HG03097 (cell line): ENCODE data around the gene MTX2.
A peak's percentile ranks its signal among the peaks of the same experiment; 100 is the strongest.
"Not testable (repeated sequence)": the region's sequence is repeated elsewhere in the genome, so short reads cannot be mapped to it uniquely, and the experiment has no call there.

Experiments
- ATAC-seq: cut with Tn5 transposase; IDR thresholded peaks from one replicate; pipeline ENCODE4 v1.9.1; 2021; ENCODE audit not compliant: unreplicated experiment, low FRiP score

The MTX2 gene

DNA sequence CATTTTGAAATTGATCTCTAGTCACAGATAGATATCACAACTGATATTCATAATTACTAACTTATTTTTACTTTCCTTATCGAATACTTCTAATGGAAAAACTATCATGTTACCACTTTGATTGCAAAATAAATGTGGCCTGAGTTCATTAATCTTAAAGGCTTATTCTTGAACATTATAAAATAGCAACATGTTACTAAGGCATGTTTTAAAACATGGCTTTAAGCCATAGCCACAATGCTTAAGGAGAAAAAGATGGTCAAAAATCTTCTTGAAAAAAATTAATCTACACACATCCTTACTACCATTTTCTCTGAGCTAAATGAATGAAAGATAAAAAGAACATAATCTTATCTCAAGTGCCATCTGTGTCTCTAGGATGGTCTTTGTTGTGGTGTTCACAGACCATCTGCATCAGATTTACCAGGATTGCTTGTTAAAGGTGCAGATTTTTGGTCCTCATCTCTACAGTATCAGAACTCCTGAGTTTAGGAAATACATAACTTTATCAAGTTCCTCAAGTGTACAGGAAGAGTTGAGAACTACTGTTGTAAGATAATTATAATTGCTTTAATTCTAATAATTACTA is 15.3 kb downstream of the MTX2 start:
- no peak for ATAC-seq

DNA sequence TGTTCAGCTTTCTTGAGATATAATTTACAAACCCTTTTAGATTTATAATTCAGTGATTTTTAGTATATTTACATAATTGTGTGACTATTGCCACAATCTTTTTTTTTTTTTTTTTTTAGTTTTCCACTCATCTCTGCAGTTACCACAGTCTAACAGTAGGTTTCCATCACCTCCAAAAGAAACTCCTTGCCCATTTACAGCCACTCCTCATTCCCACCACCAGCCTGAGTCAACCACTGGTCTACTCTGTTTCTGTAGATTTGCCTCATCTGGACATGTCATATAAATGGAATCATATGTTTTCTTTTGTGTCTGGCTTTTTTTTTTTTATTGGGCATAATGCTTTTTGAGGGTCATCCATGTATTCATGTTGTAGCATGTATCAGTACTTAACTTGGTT is 16.1 kb downstream of the MTX2 start:
- no peak for ATAC-seq

DNA sequence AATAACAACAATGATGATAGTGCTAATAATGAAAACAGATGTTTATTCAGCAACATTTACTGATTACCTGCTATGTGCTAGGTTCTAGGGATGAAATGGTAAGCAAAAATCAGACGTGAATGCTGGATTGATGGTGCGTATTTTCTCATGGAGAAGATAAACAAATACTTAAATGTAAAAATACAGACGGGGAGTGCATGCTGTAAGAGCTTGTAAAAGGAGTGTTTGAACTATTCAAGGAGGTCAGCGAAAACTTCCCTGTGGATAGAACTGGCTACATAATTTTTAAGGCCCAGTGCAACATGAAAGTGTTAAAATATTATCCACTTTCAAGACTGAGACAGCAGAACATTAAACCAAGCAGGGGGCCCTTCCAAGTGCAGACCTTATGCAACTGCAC is 22.1 kb downstream of the MTX2 start:
- no peak for ATAC-seq

DNA sequence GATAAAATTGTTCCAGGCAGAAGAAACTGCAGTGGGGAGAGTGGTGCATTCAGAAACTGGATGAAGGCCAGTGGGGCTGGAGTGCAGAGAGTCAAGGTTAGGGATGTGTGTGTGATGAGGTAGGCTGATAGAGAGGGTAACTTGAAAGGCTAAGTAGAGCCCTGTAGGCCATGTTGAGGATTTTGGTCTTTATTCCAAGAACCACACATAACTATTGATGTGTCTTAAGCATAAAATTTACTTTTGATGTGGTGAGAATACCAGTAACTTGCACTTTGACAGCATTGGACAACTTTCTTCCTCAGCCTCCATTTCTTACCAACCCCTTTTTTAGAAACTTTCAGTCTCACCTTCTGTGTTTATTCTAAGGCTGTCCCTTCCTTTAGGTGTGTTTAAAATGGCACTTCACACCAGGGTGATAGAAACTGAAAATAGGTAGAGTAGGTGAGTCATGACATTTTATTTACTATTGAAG is 22.6 kb downstream of the MTX2 start:
- peak; percentile 73 for ATAC-seq

DNA sequence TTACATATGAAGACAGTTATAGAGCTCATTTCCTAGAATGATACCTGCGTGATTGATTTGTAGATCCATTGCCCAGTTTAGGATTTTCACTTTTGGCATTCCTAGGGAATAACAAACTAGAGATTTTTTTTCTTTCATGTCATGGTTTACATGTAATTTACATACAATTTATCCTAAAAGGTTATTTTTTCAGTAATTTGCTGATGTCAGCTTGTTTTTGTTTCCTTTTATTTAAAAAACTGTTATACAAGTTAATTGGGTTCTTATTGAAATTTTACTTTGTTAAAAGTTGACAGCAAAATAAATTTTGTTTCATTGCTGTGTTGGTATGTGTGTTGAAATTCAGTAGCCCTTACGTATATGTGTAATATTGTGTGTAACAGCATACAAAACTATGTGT is 23.4 kb downstream of the MTX2 start:
- ATAC-seq: no peak

DNA sequence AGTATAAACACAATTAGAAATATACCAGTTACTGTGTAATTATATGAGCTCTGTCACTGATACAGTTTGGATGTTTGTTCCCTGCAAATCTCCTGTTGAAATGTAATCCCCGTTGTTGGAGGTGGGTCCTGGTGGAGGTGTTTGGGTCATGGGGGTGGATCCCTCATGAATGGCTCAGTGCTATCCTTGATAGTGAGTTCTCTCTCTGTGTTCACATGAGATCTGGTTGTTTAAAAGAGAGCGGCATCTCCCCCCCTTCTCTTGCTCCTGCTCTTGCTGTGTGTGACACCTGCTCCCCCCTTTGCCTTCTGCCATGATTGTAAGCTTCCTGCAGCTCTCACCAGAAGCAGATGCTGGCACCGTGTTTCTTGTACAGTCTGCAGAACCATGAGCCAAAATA is 24.1 kb downstream of the MTX2 start:
- no peak for ATAC-seq

DNA sequence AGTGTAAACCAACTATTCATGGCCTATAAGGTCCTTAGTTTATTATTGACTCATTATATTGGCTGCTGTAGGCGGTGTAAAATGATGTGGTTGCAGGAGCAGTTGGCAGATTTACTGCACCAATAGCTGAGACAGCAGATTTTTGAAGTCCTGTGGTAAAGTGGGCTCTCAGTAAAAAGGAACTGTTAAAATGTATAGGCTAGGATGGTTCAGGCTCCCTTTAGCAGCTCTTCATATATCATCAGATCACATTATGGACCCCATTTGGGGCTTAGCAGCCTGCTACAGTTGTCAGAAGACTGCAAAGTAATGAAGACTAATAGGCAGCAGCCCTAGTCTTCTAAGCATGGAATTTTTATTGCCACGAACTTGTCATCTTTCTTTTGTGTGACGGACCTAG is 27.8 kb downstream of the MTX2 start:
- ATAC-seq: no peak

DNA sequence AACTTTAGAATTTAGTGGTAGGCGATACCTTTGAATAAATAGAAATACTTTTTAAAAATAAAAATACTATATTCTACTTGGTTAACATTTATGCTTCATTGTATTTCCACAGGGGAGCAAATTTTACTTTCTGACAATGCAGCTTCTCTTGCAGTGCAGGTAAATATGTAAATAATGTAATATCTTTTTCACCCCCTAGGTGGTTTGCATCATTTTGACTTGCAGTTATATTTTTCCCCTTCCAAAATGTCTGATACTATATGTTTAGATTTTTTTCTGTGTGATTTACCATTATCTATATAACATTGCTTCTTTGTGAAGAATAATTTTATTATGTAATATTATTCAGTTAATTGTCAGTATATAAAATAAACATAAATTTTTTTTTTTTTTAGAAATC is 28.5 kb downstream of the MTX2 start:
- ATAC-seq: no peak

DNA sequence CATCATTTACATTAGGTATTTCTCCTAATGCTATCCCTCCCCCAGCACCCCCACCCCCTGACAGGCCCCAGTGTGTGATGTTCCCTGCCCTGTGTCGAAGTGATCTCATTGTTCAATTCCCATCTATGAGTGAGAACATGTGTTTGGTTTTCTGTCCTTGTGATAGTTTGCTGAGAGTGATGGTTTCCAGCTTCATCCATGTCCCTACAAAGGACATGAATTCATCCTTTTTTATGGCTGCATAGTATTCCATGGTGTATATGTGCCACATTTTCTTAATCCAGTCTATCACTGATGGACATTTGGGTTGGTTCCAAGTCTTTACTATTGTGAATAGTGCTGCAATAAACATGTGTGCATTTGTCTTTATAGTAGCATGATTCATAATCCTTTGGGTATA is 36.8 kb downstream of the MTX2 start:
- ATAC-seq: not testable (repeated sequence)

DNA sequence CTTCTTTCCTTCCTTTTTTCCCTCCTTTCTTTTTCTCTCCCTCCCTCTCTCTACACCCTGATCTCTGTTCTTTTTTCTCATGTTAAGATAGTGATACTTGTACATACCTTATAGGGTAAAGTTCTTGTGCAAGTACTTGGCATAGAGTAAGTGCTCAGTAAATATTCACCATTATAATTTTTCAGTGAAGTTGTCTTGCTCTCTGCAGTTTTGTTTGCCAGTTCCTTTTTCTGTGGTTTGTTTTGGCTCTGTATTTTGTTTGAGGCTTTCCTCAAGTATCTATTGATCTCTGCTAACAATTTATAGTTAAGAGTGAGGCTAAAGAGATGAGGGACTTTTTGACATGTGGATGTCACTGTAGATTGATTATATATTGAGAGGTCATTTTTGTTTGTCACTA is 48.0 kb downstream of the MTX2 start:
- ATAC-seq: no peak

DNA sequence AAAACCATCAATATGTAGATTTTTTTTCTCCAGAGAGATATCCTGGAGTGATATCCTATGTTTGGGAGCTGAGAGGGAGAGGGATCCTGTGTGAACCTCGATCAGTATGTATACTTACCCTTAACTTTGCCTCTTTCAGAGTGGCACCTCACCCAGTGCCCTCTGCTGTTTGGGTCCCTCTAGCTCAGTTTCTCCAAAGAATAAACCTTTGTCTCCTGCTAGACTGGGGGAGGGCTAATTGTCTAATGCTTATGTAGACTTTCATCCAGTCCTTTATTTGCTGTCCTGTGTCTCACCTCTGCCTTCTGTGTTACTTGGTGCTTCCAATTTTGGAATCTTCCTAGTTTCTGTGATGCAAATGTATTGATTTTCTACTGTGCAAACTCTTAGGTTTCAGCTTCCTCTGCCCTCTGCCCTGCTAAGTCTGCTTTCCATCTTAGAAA is 48.4 kb downstream of the MTX2 start:
- no peak for ATAC-seq

DNA sequence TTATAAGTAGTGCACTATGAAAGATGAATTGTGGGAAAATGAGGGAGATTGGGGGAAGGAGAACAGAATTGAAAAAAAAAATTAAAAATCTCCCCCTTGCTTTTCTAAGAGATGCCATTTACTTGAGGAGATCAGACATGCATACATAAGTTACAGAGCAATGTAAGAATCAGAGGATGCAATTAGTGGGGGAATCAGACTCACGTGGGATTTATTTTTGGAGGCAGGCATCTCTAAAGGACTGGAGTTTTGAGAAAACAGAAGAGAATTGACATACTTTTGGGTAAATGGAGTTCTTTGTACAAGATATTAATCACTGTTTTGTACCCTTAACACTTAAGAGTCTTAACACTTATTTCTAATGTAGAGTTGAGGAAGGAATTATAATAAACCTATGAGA is 52.7 kb downstream of the MTX2 start:
- ATAC-seq: no peak

DNA sequence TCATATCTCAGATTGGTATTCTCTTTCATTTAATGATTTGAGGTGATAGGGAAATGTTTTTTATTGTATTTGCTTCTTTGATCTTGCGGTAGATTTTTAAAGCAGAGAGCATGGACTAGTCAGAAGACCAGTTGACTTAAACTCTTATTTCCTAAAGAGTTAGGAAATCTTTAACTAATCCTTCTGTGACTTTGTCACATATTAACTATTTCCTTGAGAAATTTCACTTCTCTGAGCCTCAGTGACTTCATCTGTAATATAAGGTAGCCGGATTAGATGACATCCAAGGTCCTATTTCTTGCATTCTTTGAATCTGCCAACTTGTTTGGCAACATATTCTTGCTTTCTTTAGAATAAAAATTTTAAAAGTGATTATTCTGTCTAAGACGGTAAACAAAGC is 55.6 kb downstream of the MTX2 start:
- no peak for ATAC-seq

DNA sequence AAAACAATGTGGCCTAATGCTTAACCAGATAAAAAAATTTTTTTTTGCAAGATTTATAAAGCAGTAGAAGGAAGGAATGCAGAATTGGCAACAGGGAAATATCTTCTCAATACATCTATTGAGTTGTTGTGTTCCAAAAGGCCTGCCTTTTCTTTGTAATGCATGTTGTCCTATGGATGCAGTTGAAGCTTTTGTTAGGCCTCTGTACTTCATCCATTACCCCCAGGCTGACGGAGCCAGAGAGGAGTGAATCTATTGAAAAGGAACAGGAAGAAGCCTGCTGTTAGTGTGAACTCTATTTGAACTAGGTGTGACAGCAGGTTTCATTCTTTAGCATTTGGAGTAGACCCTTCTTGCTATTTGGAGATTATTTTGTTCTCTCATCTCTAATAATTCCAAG is 56.5 kb downstream of the MTX2 start:
- no peak for ATAC-seq

DNA sequence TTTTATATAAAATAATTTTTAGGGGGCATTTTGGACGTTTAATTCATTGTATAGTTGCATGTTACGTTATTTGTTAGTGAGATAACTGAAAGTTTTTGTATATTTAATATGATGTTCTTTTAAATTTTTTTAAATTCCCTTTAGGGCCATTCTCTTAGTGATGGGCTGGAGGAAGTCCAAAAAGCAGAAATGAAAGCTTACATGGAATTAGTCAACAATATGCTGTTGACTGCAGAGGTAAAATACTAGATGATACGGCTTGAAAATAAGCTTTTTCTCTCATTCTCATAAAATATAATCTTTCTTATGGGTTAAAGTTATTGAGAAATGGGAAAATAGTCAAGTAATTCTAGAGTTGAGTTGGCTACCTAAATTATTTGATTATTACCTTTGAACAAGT is 58.9 kb downstream of the MTX2 start:
- no peak for ATAC-seq

DNA sequence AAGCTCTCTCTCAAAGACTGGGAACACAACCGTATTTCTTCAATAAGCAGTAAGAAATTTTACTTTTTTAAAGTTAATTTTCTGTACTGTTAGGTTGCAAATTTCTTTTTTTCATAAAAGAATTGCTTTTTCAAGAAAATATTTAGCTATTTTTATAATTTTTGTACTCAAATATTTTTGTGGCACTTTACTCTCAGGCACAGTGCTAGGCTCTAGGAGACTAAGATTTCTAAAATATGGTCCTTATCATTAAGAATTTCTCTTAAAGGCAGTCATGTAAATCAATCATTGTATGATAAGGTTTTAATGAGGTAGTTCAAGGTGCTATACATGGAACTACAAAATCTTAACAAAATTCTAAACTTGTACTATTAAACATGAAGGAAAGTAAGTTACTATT is 61.4 kb downstream of the MTX2 start:
- ATAC-seq: no peak

DNA sequence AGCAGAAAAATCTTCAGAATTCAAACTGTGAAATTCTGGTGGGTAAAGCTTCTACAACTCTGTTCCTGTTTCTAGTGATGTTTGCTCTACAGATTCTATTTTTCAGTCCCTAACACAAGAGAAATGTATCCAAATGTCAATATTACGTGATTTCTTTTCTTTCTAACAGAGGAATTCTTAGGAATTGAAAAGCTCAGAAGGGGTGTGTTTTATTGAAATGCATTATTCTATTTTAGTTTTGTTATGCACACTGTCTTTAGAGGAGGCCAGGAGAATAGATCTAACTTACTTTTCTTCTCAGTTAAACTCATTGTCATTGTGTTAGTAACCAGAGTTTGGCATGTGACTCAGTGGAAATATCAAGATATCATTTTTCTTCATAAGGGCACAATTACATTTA is 62.4 kb downstream of the MTX2 start:
- ATAC-seq: no peak

DNA sequence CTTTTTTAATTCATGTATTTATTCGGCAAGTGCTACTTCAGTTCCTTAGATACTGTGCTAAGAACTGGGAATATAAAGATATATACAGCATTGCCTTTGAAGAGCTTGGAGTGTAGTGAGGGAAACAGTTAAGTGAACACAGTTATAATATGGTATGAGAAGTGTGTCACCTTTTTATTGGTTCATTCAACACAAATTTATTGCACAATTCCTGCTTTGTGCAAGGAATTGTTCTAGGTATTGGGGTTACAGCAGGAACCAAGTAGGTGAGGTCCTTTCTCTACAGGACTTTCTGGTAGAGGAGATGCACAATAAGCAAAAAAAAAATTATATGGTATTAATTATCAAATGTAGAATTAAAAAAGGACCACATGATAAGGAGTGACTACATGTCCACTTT is 65.5 kb downstream of the MTX2 start:
- no peak for ATAC-seq

DNA sequence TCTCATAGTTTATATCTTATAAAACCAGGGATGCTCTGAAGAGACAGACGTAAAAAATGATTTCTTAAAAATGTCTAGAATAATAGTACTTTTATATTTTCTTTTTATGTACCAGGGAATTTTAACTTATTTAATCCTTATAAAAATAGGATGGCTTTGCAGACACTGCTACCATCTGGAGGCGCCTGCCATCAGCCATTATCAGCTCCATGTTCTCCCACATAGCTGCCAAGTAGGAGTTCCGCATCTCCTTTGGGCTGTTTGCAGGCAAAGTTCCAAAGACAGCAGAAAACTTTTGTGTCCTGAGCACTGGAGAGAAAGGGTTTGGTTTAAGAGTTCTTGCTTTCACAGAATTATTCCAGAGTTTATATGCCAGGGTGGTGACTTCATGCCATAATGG is 69.2 kb downstream of the MTX2 start:
- ATAC-seq: no peak

DNA sequence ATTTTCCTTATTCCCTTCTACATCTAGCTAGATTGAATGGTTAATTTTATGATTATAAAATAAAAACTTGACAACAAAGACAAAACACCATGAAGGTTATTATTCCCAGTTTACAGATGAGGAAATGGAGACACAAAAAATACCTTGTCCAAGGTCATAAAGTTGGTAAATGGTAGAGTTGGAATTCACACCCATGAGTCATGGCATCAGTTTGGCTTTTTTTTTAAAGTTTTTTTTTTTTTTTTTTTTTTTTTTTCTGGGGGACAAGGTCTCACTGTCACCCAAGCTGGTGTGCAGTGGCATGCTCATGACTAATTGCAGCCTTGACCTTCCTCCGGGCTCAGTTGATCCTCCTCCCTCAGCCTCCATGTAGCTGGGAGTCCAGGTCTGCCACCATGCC is 70.0 kb downstream of the MTX2 start:
- no peak for ATAC-seq

DNA sequence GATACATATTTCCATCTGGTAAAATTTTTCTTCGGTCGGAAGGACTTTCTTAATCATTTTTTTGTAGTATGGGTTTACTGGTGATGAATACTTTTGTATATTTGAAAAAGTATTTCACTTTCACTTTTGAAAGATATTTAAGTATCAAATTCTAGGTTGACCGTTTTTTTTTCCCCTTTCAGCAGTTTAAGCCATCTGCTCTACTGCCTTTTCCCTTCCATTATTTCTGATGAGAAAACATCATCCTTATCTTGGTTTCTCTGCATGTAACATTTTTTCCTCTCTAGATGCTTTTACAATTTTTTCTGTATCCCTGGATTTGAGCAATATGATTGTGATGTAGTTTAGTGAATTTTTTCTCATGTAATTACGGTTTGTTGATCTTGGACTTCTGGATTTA is 87.0 kb downstream of the MTX2 start:
- ATAC-seq: no peak

DNA sequence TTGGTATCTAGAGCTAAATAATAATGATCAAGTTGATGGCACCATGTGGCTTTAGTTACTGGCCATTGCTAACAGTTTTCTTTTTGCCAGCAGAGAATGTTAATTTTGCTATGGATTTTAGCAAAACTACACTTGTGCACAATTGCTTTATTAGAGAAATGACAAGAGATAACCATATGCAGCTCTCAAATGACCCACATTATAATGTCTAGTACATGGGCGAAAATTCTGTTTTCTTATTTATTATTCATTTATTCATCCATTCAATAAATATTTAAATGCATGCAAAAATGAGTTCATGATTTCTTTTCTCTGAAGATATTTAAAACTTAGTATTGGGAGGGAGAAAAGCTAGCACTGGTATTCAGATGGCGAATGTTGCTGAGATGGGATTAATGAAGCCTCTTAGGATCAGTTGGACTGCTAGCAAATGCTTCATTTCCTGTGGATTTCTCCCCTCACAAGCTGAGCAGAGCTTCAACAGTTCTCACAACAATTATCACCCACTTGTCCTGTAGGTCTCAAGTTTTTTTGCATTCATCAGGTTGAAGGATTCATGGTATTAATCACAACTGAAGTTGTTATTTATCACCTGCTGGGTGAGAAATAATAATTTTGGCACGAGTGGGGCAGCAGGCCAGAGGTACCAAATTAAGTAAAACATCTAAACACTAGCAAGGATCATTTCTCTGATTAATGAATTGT is 95.2 kb downstream of the MTX2 start:
- ATAC-seq: no peak

DNA sequence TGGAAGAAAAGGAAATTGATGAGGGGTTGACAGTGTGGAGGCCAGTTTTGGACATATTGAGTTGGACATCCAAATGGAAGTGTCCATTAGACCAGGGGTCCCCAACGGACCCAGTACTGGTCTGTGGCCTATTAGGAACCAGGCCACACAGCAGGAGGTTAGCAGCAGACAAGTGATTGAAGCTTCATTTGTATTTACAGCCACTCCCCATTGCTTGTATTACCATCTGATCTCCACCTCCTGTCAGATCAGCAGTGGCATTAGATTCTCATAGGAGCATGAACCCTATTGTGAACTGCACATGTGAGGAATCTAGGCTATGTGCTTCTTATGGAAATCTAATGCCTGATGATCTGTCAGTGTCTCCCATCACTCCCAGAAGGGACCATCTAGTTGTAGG is 99.1 kb downstream of the MTX2 start:
- ATAC-seq: no peak
